A549 (cell line): ENCODE results near the gene ATP9B.

ENCODE experiments used
- CBX8 ChIP-seq: fragments of 200-600 bp; sonication (generic); IDR thresholded peaks from 2 replicates; pipeline ENCODE4 v1.6.1; 2016
- CTCF ChIP-seq: fragments of >200 bp; sonication (Bioruptor Twin); formaldehyde crosslinking; IDR thresholded peaks from 3 replicates; pipeline ENCODE4 v1.5.1; 2016
- EHMT2 ChIP-seq: fragments of 200-600 bp; sonication (generic); IDR thresholded peaks from 2 replicates; pipeline ENCODE4 v1.6.1; 2016; ENCODE audit warnings: antibody characterized with exemption, low read depth, mild to moderate bottlenecking, moderate library complexity
- EP300 ChIP-seq, 2 experiments: fragments of >200 bp; sonication (Bioruptor Twin); formaldehyde crosslinking; IDR thresholded peaks; 2 replicates in 1 of 2; 3 replicates in 1 of 2; pipeline ENCODE4 v1.6.1; 2016 to 2017
- ESRRA ChIP-seq: fragments of 150-350 bp; IDR thresholded peaks from 2 replicates; pipeline ENCODE4 v1.6.1; 2014; ENCODE audit warnings: mild to moderate bottlenecking, low read length, borderline replicate concordance
- JUNB ChIP-seq: fragments of >200 bp; sonication (Bioruptor Twin); formaldehyde crosslinking; IDR thresholded peaks from 2 replicates; pipeline ENCODE4 v1.6.1; 2016
- NFE2L2 ChIP-seq: fragments of 150-350 bp; conservative IDR thresholded peaks from 2 replicates; pipeline ENCODE4 v1.6.1; 2014; ENCODE audit warnings: low read length
- POLR2A ChIP-seq: IDR thresholded peaks from 2 replicates; pipeline ENCODE4 v1.6.1; 2012; ENCODE audit warnings: mild to moderate bottlenecking, low read length
- RNF2 ChIP-seq: fragments of 200-600 bp; sonication (generic); IDR thresholded peaks from 2 replicates; pipeline ENCODE4 v1.6.1; 2016; ENCODE audit warnings: low read depth, mild to moderate bottlenecking, antibody characterized with exemption, moderate library complexity, borderline replicate concordance
- SREBF2 ChIP-seq: fragments of 450-650 bp; IDR thresholded peaks from 2 replicates; pipeline ENCODE4 v1.6.1; 2014; ENCODE audit warnings: mild to moderate bottlenecking, moderate library complexity
- ZC3H11A ChIP-seq: fragments of 450-650 bp; IDR thresholded peaks from 2 replicates; pipeline ENCODE4 v1.6.1; 2014; ENCODE audit warnings: antibody characterized with exemption, mild to moderate bottlenecking
- TF ChIP-seq, protein P1 (sequence below): IDR thresholded peaks from 2 replicates; pipeline ENCODE4 v1.6.1; 2012

- TF ChIP-seq POLR2A (no peak), CTCF (no peak), JUNB (no peak), ESRRA (no peak), ZC3H11A (no peak), CBX8 (no peak), RNF2 (no peak), SREBF2 (no peak), NFE2L2 (no peak), EHMT2 (no peak), EP300 (IDR thresholded peaks at IDR 0.05) (no peak)
- TF ChIP-seq, protein P1, sequence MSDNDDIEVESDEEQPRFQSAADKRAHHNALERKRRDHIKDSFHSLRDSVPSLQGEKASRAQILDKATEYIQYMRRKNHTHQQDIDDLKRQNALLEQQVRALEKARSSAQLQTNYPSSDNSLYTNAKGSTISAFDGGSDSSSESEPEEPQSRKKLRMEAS: no peak
These were observed 352.2 kb downstream of the ATP9B start for GRCh38 chr18:79421275-79421857.
